BJ (cell line): ENCODE results near the gene CLPSL2. TPM values are rescaled to one million over a fixed set of nuclear protein-coding genes. Genes with fewer than 3 reads are reported as not detected.
"Not testable (repeated sequence)": the region's sequence is repeated elsewhere in the genome, so short reads cannot be mapped to it uniquely, and the experiment has no call there.

Experiments
- CTCF ChIA-PET: fragments of 350-600 bp; formaldehyde crosslinking; extraction: SDS; loops from one replicate; lab custom pipeline; 2021; ENCODE audit warnings: antibody characterized with exemption, inconsistent platforms; lab: Yijun Ruan, JAX
- POLR2A ChIA-PET: fragments of 300-600 bp; sonication (Branson Sonifier 250); formaldehyde crosslinking; extraction: SDS; loops from one replicate; lab custom pipeline; 2021; ENCODE audit warnings: antibody characterized with exemption; lab: Charles Lee
- DNase-seq: peaks from one replicate; pipeline ENCODE4 v3.0.0-alpha.2; 2011; ENCODE audit warnings: low read depth
- H3K27me3 ChIP-seq: 2 replicates; pipeline ENCODE4 v1.6.0; 2011; ENCODE audit warnings: low read length; ENCODE audit not compliant: control insufficient read depth, insufficient read depth
- H3K36me3 ChIP-seq: 2 replicates; pipeline ENCODE4 v1.5.1; 2011; ENCODE audit warnings: low read length; ENCODE audit not compliant: control insufficient read depth, insufficient read depth
- H3K4me3 ChIP-seq: 2 replicates; pipeline ENCODE4 v1.5.1; 2011; ENCODE audit warnings: low read depth, mild to moderate bottlenecking, control low read depth, low read length
- CTCF ChIP-seq: IDR thresholded peaks from 2 replicates; pipeline ENCODE4 v1.5.1; 2011; ENCODE audit warnings: low read depth, mild to moderate bottlenecking, control low read depth, inconsistent platforms, low read length, moderate library complexity; ENCODE audit not compliant: insufficient read depth
- polyA plus RNA-seq: library from polyadenylated mRNA; depleted of rRNA; stranded (reverse); fragments of >200 nt; gene quantifications from 2 replicates; pipeline ENCODE4 v1.2.3, GENCODE V29; 2011

CLPSL2 gene
- polyA plus RNA-seq, 1 experiment, result not detected

GRCh38 chr6:35729722-35730121, 46.7 kb upstream of the CLPSL2 start:
- H3K36me3 ChIP-seq, result no peaks in the 10 kb centered on the region
- no peaks in the 10 kb centered on the region for H3K27me3 ChIP-seq
- ChIA-PET POLR2A (no interaction called here), CTCF (no interaction called here)
- H3K4me3 ChIP-seq, result no peak overlapping the region
- DNase-seq, result no peak
- TF ChIP-seq CTCF, result no peak

GRCh38 chr6:35730745-35731413, 45.5 kb upstream of the CLPSL2 start:
- POLR2A ChIA-PET, result no interaction called here
- no peak for TF ChIP-seq CTCF
- no peaks in the 10 kb centered on the region for H3K27me3 ChIP-seq
- no peaks in the 10 kb centered on the region for H3K36me3 ChIP-seq
- peak overlapping the region; percentile 77 for H3K4me3 ChIP-seq
- CTCF ChIA-PET, result interaction anchor here (0.6 to 1.9 kb wide), 3 partner anchors 44 to 200 kb away, joined by 3 to 4 read pairs (median 3); no protein-coding TSS in a partner anchor
- no peak for DNase-seq

GRCh38 chr6:35731414-35731735, 45.0 kb upstream of the CLPSL2 start:
- TF ChIP-seq CTCF, result no peak
- ChIA-PET POLR2A (no interaction called here), CTCF (interaction anchor here (0.6 to 2.4 kb wide), 4 partner anchors 44 to 201 kb away, joined by 3 to 10 read pairs (median 4); no protein-coding TSS in a partner anchor)
- no peaks in the 10 kb centered on the region for H3K27me3 ChIP-seq
- no peaks in the 10 kb centered on the region for H3K36me3 ChIP-seq
- no peak for DNase-seq
- peak overlapping the region; percentile 77 for H3K4me3 ChIP-seq

- POLR2A ChIA-PET, result no interaction called here
- no peak for TF ChIP-seq CTCF
Measured at GRCh38 chr6:35731736-35732532, 44.5 kb upstream of the CLPSL2 start.

GRCh38 chr6:35733633-35734032, 42.8 kb upstream of the CLPSL2 start:
- no peak for TF ChIP-seq CTCF
- Histone ChIP-seq H3K27me3 (no peaks in the 10 kb centered on the region), H3K4me3 (no peak overlapping the region), H3K36me3 (no peaks in the 10 kb centered on the region)
- POLR2A ChIA-PET, result no interaction called here
- CTCF ChIA-PET, result interaction anchor here (0.6 to 8.4 kb wide), 8 partner anchors 20 to 213 kb away, joined by 3 to 113 read pairs (median 6); no protein-coding TSS in a partner anchor
- DNase-seq, result no peak

More at GRCh38 chr6:35731736-35732532, 44.5 kb upstream of the CLPSL2 start:
- CTCF ChIA-PET, result interaction anchor here (0.6 to 8.4 kb wide), 9 partner anchors 9 to 212 kb away, joined by 3 to 113 read pairs (median 4); no protein-coding TSS in a partner anchor
- Histone ChIP-seq H3K27me3 (no peaks in the 10 kb centered on the region), H3K4me3 (peak overlapping the region; percentile 77), H3K36me3 (no peaks in the 10 kb centered on the region)
- DNase-seq, result no peak

- POLR2A ChIA-PET, DNase-seq, H3K36me3 ChIP-seq, H3K27me3 ChIP-seq, H3K4me3 ChIP-seq: not testable (repeated sequence)
- CTCF ChIA-PET, result interaction anchor here (0.6 to 8.4 kb wide), 8 partner anchors 19 to 214 kb away, joined by 3 to 113 read pairs (median 5); no protein-coding TSS in a partner anchor
Measured at GRCh38 chr6:35734319-35734718, 42.1 kb upstream of the CLPSL2 start.
